ENCODE results near the gene CEACAM6. TPM values are rescaled to one million over a fixed set of nuclear protein-coding genes. Genes with fewer than 3 reads are reported as not detected.

Gene CEACAM6
- total and polyA plus RNA-seq, 2 of the 13 experiments (the other 11 are each of a cell fraction or from before 2014, with no cell fraction given), result not detected

DNA sequence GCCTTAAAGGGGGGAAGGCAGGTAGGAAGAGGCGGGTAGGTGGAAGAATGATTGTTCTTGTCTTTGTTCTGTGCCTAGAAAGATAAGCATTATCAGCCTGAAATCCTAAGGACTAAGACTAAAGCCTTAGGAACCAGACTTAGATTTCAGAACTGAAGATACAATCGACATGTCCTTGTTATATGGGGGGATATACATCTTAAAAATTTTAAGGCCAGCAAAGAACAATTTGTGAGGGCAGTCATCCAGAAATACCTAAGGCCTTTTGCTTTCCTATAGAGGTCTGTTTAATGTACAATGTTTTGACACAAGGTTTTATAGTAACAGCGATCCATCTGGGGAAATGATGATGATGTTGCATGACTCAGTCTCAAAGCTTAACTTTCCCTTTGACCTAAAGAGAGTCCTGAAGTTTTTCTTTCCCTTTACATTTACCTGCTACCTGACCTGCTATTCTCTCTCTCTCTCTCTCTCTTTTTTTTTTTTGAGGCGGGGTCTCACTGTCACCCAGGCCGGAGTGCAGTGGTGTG lies 20.2 kb upstream of the CEACAM6 start:
- in situ Hi-C loops (cut with HindIII; ENCODE audit: extremely low pct_ligation_motif_present, low pct_unique_long_range_greater_than_20kb) (no loop called here), intact Hi-C loops (cut with micrococcal nuclease; ENCODE audit: unreplicated experiment) (no loop called here)
- Histone ChIP-seq H2AFZ (ENCODE audit: low read length) (no peak overlapping the region), H3K9me3 (ENCODE audit: low read length) (no peaks in the 10 kb centered on the region), H3K4me1 (ENCODE audit: insufficient read depth, low read length) (no peaks in the 10 kb centered on the region), H4K20me1 (ENCODE audit: insufficient read depth, low read length) (no peaks in the 10 kb centered on the region), H3K36me3 (replicated peaks in 1 of 2; ENCODE audit: control insufficient read depth in 1 of 2, insufficient read depth in 2 of 2, low read length in 2 of 2) (no peaks in the 10 kb centered on the region), H3K9ac (ENCODE audit: insufficient read depth, low read depth, low read length) (no peak overlapping the region), H3K79me2 (ENCODE audit: insufficient read depth, low read length) (no peaks in the 10 kb centered on the region), H3K27me3 (ENCODE audit: control insufficient read depth in 1 of 2, insufficient read depth in 2 of 2, low read length in 2 of 2) (peaks cover 0 to 3% of the 10 kb centered on the region in 2 experiments; a peak in 1 of 5 replicates), H3K27ac (ENCODE audit: extremely low read length, insufficient read depth, low read length) (no peak overlapping the region), H3K4me3 (replicated peaks in 1 of 3; ENCODE audit: insufficient read depth in 1 of 3, low read depth in 2 of 3, low read length in 3 of 3) (no peak overlapping the region), H3K4me2 (ENCODE audit: low read depth, low read length) (no peak overlapping the region)
- BruUV-seq (replicated peaks), result no TSS peak
- ChIA-PET CTCF (ENCODE audit: low intra/inter-chr PET ratio, low total read pairs) (no interaction called here), POLR2A (no interaction called here)
- no peak for TF ChIP-seq FOXK2 (IDR thresholded peaks at IDR 0.05)
- no peak for TF ChIP-seq ZSCAN20 (CRISPR knock-in tag; IDR thresholded peaks at IDR 0.05; ENCODE audit: borderline replicate concordance)
- no peak for TF ChIP-seq SIX1 (CRISPR knock-in tag; IDR thresholded peaks at IDR 0.05; ENCODE audit: borderline replicate concordance)
- no peak for TF ChIP-seq CBX1 (IDR thresholded peaks at IDR 0.05; ENCODE audit: low read depth)
- TF ChIP-seq SIN3B (IDR thresholded peaks at IDR 0.05; ENCODE audit: low read length), result no peak
- no peak for TF ChIP-seq SMAD3 (CRISPR knock-in tag; IDR thresholded peaks at IDR 0.05)
- TF ChIP-seq ZNF160 (CRISPR knock-in tag; IDR thresholded peaks at IDR 0.05), result no peak
- no peak for TF ChIP-seq DPF2 (CRISPR knock-in tag; IDR thresholded peaks at IDR 0.05; ENCODE audit: borderline replicate concordance, low read depth)
- TF ChIP-seq, protein P1, sequence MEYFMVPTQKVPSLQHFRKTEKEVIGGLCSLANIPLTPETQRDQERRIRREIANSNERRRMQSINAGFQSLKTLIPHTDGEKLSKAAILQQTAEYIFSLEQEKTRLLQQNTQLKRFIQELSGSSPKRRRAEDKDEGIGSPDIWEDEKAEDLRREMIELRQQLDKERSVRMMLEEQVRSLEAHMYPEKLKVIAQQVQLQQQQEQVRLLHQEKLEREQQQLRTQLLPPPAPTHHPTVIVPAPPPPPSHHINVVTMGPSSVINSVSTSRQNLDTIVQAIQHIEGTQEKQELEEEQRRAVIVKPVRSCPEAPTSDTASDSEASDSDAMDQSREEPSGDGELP (IDR thresholded peaks at IDR 0.05; ENCODE audit: borderline replicate concordance, low read depth), result no peak
- TF ChIP-seq, protein P2, sequence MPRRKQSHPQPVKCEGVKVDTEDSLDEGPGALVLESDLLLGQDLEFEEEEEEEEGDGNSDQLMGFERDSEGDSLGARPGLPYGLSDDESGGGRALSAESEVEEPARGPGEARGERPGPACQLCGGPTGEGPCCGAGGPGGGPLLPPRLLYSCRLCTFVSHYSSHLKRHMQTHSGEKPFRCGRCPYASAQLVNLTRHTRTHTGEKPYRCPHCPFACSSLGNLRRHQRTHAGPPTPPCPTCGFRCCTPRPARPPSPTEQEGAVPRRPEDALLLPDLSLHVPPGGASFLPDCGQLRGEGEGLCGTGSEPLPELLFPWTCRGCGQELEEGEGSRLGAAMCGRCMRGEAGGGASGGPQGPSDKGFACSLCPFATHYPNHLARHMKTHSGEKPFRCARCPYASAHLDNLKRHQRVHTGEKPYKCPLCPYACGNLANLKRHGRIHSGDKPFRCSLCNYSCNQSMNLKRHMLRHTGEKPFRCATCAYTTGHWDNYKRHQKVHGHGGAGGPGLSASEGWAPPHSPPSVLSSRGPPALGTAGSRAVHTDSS (CRISPR knock-in tag; conservative IDR thresholded peaks at IDR 0.05), result no peak
- TF ChIP-seq ZNF589 (CRISPR knock-in tag; conservative IDR thresholded peaks at IDR 0.05), result no peak
- TF ChIP-seq HNRNPK (IDR thresholded peaks at IDR 0.05; ENCODE audit: low read depth, low read length, poor library complexity, severe bottlenecking), result no peak
- no peak for TF ChIP-seq KMT2B (CRISPR knock-in tag; IDR thresholded peaks at IDR 0.05)
- TF ChIP-seq, protein P3, sequence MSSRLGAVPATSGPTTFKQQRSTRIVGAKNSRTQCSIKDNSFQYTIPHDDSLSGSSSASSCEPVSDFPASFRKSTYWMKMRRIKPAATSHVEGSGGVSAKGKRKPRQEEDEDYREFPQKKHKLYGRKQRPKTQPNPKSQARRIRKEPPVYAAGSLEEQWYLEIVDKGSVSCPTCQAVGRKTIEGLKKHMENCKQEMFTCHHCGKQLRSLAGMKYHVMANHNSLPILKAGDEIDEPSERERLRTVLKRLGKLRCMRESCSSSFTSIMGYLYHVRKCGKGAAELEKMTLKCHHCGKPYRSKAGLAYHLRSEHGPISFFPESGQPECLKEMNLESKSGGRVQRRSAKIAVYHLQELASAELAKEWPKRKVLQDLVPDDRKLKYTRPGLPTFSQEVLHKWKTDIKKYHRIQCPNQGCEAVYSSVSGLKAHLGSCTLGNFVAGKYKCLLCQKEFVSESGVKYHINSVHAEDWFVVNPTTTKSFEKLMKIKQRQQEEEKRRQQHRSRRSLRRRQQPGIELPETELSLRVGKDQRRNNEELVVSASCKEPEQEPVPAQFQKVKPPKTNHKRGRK (CRISPR knock-in tag; IDR thresholded peaks at IDR 0.05), result no peak
- FAIRE-seq (no peak), DNase-seq (ENCODE audit: low spot score) (no peak), ATAC-seq (no peak)
- 2% methylated on average over 5 of the region's 5 CpGs for WGBS (ENCODE audit: low lambda C conversion rate)
